Gastrocnemius medialis (tissue), 4 donors: ENCODE results near the gene KIF21B.

Source experiments
- POLR2A ChIP-seq, 2 donors: fragments of 450-650 bp; IDR thresholded peaks; one replicate each; pipeline ENCODE4 v1.6.1; 2017; ENCODE audit warnings: antibody characterized with exemption in 2 of 2, mild to moderate bottlenecking in 2 of 2, moderate library complexity in 2 of 2
- TF ChIP-seq, protein P1 (sequence below), 5 experiments: fragments of 450-650 bp in 3 of 5; fragments of 200-600 bp in 2 of 5; sonication (generic) in 2 of 5; IDR thresholded peaks in 4 of 5; conservative IDR thresholded peaks in 1 of 5; 1 replicate in 4 of 5; 2 replicates in 1 of 5; pipeline ENCODE4 v1.5.1; 2016 to 2019; ENCODE audit warnings: antibody characterized with exemption in 5 of 5, mild to moderate bottlenecking in 3 of 5, moderate library complexity in 3 of 5

DNA sequence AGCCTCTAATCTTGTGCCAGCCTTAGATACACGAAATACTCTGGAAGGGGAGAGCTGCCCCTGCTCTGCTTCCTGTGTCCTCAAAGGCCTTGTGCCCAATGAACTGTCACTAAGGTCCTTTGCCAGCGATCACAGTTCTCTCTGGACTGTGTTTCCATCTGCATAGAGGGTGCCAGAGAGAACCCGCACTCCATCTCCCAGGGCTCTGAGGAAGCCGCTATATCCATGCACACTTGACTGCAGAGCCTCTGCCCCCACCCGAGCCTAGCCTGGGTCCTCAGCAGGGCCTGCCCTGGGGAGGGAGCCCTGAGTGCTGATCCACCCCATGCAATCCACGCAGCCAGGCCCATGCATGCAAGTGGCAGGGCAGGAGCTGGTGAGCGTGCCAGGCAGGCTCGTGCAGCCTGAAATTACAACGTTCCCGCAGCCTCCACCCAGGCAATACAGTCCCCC is 30.6 kb upstream of the KIF21B start:
- TF ChIP-seq, protein P1, sequence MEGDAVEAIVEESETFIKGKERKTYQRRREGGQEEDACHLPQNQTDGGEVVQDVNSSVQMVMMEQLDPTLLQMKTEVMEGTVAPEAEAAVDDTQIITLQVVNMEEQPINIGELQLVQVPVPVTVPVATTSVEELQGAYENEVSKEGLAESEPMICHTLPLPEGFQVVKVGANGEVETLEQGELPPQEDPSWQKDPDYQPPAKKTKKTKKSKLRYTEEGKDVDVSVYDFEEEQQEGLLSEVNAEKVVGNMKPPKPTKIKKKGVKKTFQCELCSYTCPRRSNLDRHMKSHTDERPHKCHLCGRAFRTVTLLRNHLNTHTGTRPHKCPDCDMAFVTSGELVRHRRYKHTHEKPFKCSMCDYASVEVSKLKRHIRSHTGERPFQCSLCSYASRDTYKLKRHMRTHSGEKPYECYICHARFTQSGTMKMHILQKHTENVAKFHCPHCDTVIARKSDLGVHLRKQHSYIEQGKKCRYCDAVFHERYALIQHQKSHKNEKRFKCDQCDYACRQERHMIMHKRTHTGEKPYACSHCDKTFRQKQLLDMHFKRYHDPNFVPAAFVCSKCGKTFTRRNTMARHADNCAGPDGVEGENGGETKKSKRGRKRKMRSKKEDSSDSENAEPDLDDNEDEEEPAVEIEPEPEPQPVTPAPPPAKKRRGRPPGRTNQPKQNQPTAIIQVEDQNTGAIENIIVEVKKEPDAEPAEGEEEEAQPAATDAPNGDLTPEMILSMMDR (IDR thresholded peaks at IDR 0.05 in 4 of 5, conservative IDR thresholded peaks at IDR 0.05 in 1 of 5): no peak
- TF ChIP-seq POLR2A (IDR thresholded peaks at IDR 0.05): no peak
